G401.6 (cell line): ENCODE measurements around the gene PHIP.

Experiments used
- FAIRE-seq: peaks from 2 replicates; lab custom pipeline; 2012; peaks lifted over from hg19 to GRCh38; lab: Jason Lieb, UNC

Gene PHIP

DNA sequence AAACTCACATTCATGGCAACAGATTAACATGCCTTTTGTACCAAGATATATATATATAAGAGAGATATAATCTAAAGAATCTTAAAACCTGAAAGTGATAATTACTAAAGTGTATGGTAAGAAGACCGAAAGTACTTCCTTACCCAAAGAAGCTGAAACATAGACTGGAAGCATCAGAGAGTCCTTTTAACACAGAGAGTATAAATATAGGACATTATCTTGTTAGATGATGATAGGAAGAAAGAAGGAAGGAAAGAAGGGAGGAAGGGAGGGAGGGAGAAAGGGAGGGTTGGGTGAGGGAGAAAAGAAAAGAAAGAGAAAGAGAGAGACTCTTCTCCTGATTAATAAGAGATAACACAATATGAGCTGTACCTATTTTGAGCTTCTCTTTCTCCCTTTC, 68.2 kb downstream of the PHIP start:
- FAIRE-seq = no peak

DNA sequence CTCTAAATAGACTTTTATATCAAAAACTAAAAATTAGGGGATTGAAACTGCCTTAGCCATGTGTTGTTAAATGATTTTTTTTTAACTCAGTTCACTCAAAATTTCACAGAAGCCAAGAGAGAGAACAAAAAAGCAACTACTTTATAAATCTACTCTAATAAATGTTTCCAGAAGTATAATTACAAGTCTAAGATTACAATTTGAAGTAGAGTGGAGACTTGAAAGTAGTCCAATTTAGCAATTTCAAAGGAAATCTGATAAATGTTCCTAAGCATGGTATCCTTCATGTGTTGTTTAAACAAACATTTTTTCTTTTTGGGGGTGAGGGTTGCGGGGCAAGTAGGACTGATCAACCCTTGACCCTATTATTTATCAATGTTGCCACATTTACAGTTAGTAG, 72.6 kb downstream of the PHIP start:
- no peak for FAIRE-seq

DNA sequence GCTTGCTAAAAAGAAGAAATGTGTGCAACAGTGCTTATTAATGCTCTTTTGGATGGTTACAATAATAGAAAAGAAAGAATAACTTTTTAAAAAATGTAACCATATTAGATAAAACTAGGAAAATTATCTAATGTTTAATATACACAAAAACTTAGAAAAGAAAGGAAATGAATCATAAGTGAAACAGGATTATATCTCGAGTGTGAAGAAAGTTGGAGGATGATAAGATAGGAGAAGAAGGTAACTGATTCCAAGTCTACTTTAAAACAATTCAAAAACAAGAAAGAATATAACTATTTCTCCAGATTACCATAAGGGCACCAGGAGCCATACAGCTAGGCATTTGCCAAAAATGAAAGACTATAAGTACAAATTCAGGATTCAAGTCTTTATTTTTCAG, 73.0 kb downstream of the PHIP start:
- FAIRE-seq = no peak

DNA sequence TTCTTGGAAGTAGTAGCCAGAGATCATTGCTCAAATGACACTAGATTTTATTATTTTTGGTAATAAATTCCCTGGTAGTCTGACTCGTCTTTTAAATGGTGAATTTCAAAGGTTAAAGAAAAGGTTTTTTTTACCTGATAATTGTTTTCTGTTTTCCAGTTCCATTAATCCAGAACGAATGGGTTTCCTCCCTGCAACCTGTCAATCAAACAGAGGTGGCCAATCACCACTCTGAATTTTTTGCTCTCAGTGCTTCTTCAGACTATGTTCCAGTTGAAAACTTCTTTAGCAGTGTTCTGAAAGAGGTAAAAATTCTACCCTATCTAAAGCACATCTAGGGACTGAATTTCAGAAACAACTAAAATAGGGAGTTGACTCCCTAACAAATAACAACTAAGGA, 73.8 kb downstream of the PHIP start:
- FAIRE-seq = no peak

DNA sequence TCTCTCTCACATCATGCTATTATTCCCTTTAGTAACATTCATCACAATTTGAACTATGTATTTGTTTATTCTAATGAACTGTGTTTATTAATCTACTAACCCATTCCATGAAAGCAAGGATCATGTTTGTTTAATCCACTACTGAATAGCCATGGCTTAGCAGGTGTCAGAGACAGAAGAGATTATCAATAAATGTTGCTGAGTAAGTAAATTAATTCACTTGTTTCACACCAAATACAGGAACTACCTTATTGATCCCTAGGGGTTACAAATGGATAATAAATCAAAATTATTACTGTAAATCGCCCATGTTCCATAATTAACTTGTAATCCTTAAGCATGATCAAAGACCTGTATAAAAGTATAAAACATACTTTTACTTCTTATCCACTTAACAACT, 76.6 kb downstream of the PHIP start:
- FAIRE-seq = no peak

DNA sequence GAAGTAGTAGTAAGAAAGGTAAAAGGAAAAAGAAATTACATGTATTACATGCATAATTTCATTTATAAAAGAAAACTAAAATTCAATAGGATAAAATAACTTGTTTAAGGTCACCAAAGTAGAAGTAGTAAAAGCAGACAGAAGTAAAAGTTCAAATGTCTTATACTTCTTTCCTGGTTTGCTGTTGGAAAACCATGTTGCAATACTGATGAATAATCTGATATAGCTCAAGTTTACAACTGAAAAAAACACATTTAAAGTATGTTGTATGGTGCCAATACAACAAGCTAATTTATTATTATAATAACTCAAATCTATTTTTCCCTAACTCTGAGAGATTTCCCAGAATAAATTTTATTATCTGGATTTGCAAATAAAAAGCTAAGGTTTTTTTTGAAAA, 78.3 kb downstream of the PHIP start:
- no peak for FAIRE-seq

DNA sequence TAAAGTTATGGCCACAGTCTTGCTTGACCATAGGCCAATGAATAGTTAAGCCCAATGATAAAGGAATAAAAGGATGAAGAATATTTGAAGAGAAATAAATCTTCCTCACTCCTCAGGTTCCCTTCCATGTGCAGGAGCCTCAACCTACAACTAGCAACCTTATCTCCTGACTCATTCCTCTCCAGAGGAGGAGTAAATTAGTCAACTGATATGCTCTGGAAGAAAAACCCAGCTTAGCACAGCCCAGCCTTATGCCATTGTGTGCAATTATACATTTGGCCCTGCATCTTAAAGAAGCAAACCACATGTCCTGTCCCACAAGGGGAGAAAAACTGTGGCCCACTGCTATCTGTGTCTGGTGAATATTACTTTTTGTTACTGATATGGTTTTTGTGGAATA, 82.1 kb downstream of the PHIP start:
- FAIRE-seq = no peak

DNA sequence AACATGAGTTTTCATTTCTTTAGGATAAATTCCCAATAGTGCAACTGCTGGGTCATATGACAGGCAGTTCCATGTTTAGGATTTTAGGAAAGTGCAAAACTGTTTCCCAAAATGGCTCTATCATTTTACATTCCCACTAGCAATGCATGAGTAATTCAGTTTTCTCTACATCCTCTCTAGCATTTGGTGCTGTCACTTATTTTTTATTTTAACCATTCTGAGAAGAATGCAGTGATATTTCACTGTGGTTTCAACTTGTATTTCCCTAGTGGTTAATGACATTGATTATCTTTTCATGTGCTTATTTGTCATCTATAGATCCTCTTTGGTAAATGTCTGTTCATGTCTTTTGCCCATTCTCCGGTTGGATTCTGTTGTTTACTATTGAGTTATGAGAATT, 82.7 kb downstream of the PHIP start:
- no peak for FAIRE-seq

DNA sequence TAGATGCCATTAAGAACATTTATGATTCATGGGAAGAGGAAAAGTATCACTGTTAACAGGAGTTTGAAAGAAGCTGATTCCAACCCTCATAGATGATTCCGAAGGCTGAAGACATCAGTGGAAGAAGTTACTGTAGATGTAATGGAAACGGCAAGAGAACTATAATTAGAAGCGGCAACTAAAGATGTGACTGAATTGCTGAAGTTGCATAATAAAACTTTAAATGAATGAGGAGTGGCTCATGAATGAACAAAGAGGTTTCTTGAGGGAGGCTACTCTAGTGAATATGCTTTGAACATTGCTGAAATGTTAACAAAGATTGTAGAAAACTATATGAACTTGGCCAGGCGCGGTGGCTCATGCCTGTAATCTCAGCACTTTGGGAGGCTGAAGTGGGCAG, 84.1 kb downstream of the PHIP start:
- no peak for FAIRE-seq

DNA sequence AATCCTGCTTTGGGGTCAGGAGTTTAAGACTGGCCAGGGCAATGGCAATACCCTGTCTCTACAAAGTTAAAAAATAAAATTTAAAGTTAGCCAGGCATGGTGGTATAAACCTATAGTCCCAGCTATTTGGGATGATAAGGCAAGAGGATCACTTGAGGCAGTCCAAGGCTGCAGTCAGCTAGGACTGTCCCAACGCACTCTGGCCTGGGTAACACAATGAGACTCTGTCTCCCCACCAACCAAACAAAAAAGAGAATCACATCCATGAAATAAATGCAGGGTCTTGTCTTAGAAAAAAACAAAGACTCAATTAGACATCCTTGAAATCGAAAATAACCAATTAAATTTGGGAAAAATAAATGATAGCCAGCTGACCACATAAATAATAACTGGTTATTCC, 88.9 kb downstream of the PHIP start:
- no peak for FAIRE-seq

DNA sequence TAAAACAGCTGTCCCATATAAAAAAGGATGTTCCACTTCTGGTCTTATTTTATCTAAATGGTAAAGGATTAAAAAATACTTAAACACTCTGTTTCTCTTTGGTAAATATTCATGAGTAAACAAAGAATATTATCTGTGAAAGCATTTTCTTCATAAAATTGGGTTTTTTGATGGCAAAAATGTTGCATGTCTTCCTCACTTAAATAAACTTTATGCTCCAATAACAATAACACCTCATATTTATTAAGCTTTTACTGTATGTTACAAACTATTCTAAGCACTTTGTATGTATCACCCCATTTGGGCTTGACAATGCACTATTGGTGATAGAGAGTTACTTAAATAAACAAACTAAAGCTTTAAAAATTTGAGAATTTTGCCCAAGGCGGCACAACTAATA, 91.9 kb downstream of the PHIP start:
- FAIRE-seq = no peak

DNA sequence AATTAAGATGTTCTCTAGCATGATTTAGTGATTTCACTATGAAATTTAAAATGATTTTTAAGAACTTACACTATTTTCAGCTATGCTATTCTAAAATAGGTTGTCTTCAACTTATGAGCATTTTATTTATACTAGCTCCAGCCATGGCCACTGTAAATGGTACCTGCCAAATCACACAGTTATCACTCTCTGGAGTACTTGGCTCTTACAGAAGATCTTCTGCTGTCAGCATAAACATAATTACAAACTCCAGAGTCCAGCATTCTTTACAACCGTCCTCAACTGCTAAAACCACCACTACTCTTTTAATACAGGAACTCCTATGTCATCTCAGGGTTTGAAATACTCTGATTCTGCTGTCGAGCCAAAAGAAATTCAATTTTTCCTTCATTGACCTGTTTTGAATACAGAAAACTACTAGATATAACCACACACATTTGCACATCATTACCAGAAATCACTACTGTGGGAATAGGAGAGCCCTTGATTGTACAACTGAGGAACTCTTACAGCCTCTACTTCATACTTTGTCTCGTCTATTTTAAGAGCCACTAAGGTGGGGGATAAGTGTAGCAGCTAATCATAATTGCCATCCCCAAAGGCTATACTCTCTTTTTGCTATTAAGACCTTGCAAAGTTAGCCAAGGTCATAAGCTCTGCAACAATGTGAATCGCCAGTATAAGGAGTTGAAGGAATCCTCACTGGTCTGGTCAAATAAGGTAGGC, 93.7 kb downstream of the PHIP start:
- no peak for FAIRE-seq

DNA sequence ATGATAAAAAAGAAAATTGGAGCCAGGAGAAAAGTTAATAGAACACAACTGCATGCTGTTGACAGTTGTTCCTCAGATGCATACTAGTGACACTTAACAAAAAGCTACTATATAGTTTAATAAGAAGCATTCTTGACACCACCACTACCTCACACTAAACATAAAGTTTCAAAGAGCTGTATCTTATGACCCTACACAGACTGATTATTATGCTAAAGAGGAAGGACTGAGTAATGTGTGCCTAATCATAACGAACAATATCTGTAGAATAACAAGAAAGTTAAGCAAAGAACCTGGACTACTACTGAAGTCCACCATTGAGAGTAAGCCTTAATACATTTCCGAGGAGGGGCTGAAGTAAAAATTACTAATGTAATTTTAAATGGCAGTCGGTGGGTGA, 110.9 kb downstream of the PHIP start:
- FAIRE-seq = no peak

DNA sequence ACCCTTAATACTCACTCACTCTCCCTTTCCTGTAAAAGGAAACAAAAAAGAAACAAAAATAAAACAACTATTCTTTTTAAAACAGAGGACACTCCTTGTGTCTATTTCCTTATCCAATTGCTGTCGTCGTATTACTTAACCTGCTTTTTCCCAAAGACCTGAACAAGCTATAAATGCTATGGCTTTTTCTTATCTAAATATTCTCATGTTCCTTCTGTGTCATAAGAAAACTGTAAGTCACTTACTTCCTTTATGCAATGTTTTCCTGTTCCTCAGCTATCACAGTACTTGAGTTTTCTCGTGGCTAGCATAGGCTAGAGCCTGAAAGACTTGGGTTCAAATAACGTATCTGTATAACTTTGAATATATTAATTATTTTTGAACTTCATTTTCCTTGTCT, 111.5 kb downstream of the PHIP start:
- FAIRE-seq = no peak

DNA sequence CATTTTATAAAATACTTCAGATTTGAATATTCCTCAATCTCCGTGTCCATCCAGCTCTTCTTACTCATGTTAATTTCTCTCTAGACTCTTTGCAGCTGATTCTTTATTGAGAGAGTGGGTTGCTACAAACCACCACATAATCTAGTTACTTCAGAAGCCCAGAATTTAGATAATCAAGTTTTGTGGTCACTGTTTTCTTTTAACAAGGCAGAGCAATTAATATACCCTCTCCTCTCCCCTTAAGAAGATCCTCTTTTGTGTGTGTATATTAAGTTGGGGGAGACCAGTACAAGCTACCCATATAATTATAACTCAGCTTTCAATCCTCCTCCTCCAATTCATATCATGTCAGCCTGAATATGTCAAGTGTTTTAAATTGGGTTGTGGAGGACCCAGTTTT, 115.6 kb downstream of the PHIP start:
- FAIRE-seq = no peak

DNA sequence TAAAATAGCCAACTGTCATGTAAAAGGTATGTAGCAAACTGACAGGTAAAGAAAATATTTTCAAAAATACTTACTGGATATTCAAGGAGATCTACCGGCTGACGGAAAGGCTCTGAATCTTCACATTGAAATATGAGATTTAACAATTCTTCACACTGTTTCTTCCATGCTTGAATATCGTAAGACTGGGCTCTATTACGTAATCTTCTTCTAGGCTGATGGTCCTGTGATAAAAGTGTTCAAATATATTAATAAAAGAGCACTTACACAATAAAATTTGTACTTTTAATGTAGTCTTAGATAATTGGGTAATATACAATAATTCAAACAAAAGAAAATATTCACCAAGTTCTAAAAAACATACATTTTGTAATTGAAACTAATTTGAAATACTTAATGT, 123.3 kb downstream of the PHIP start:
- FAIRE-seq = no peak

DNA sequence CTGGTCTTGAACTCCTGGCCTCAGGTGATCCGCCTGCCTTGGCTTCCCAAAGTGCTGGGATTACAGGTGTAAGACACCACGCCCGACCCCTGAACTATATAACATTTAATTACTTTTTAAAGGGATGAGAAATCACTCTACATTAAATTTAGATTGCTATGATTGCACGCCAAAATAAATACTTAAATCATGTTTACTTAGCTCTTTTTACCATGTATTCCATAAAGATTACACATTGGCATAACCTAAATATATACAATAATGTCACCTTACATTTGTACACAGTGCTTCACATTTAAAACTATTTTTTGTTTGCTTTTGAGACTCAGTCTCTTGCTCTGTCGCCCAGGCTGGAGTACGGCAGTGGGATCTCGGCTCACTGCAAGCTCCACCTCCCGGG, 124.3 kb downstream of the PHIP start:
- FAIRE-seq = no peak

DNA sequence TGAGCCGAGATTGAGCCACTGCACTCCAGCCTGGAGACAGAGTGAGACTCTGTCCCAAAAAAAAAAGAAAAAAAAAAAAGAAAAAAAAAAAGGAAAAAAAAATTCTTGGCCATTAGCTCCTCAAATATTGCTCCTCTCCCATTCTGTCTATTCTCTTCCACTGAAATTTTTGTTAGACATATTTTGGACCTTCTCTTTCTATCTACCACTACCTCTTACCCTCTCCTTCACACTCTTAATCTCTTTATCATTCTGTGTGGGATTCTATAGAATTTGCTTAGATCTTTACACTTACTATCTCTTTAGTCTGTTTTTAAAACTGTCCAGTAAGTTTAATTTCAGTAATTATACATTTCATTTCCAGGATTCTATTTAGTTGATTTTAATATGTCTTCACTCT, 125.7 kb downstream of the PHIP start:
- FAIRE-seq = no peak

DNA sequence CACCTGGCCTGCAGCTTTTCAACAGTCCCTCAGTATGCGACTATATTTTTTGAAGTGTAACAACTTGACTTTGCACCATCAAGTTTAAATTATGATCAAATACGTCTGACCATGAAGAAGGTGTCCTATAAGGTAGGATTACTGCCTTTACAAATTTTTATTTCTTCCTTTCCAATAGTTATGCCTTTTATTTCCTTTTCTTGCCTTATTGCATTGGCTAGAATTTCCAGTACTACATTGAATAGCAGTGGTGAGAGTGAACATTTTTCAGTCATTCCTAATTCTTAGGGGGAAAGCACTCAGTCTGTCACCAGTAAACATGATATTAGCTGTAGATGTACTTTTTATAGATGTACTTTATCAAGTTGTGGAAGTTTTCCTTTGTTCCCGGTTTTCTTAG, 129.3 kb downstream of the PHIP start:
- no peak for FAIRE-seq

DNA sequence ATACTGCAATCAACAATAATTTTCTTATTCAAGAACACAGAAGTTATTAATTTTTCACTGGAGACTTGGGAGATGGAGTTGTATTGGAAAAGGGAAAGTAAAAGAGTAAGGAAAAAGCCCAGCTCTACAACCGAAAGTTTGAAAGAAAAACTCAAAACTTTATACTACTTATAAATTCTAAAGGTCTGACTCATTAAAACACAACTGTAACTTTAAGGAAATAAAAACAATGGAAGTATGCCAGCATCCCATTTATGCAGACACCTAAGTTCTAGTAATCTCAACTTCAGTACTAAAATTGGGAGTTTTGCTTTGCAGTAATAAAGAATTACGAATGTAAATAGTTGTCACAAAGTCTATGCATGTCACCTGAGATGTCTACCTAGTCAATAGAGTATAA, 130.1 kb downstream of the PHIP start:
- FAIRE-seq = no peak

DNA sequence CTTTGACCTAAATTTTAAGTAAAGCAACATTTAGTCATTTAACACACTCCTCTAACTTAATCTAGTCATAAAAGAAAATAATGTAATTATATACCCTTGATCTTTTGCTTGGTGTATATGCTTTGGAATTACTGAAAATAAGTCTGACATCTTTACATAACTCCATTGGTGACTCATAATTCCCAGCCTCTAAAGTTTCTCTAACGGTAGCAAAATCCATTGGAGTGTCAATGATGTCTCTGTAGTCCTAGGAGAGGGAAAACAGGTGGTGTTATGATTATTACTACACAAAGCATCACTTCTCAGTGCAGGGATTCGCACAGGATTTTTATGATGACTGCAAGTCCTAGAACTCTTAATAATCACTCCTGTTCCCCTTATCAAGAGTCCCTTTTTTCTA, 130.5 kb downstream of the PHIP start:
- FAIRE-seq = no peak

DNA sequence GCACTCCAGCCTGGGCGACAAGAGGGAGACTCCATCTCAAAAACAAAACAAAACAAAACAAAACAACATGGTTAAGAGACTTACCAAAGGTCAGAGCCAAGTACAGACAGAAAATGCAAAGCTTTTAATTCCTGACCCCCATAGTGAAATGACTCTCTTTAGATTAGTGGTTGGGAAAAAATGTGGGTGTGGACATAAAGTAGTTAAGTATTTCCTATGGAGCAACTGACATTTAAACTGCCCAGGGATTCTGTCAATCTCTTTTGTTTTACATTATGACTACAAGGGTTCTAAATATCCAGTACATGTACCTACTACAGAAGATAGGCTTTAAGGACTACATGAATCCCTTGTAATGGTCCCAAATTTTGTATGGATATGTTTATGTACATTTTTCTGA, 135.6 kb downstream of the PHIP start:
- FAIRE-seq = no peak

DNA sequence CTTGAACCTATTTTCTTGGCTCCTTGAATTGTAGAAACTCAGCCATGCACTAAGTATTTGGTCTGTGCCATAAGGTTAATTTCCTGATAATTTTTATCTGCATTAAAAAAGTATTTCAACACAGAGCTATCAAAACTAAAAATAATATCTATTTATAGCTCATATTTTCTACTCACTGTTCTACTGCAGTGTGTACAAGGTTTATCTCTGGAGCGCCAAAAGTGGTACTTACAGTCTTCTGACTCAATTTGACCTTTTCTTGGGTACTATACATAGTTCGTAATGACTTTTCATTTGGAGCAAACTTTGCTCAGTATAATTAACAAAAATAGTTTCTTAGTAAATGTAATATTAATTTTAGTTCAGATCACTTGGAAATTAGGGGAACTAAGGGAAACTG, 141.5 kb downstream of the PHIP start:
- FAIRE-seq = no peak

DNA sequence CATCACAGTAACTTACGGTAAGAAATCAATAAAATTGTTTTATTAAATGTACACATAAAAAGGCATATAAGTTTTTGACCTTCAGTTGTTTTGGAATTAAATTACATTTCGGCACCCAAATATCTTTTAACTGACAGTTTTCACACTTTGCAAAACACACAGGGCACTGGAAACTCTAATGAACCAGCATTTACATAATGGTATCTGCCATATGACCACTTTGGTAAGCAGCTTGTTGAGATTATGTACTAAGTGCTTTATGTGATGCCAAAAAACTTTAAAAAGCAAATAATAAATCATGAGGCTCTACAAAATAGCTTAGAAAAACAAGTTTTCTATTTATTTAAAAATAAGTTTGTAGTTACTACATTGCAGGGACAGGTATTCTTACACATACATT, 142.5 kb downstream of the PHIP start:
- FAIRE-seq = no peak

DNA sequence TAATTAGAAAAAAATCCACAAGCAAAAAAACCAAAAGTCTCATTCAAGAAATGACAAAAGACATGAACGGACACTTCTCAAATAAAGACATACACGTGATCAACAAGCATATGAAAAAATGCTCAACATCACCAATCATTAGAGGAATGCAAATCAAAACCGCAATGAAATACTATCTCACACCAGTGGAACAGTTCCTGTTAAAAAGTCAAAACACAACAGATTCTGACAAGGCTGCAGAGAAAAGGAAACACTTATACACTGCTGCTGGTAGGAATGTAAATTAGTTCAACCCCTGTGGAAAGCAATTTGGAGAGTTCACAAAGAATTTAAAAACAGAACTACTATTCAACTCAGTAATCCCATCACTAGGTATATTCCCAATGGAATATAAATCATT, 152.7 kb downstream of the PHIP start:
- FAIRE-seq = no peak
